MM.1S (cell line): Measurements from ENCODE around the gene KAT6B.

Experiments used
- DNase-seq: peaks from one replicate; pipeline ENCODE4 v3.0.0-alpha.2; 2015
- H2AFZ ChIP-seq: fragments of 300-600 bp; sonication (generic); 2 replicates; pipeline ENCODE4 v1.6.0; 2016; ENCODE audit warnings: antibody characterized with exemption, low read length
- H3F3A ChIP-seq: fragments of 300-600 bp; sonication (generic); 2 replicates; pipeline ENCODE4 v1.6.1; 2016; ENCODE audit warnings: mild to moderate bottlenecking, antibody characterized with exemption, low read length, moderate library complexity, mixed read lengths; ENCODE audit not compliant: insufficient read depth
- H3K27ac ChIP-seq: fragments of 300-600 bp; sonication (generic); 2 replicates; pipeline ENCODE4 v1.5.1; 2016; ENCODE audit warnings: mild to moderate bottlenecking, low read length
- H3K27me3 ChIP-seq: fragments of 300-600 bp; sonication (generic); replicated peaks from 2 replicates; pipeline ENCODE4 v1.6.0; 2016; ENCODE audit warnings: low read length; ENCODE audit not compliant: insufficient read depth
- H3K36me3 ChIP-seq: fragments of 300-600 bp; sonication (generic); replicated peaks from 2 replicates; pipeline ENCODE4 v1.6.1; 2016; ENCODE audit warnings: mild to moderate bottlenecking, low read length, mixed read lengths; ENCODE audit not compliant: insufficient read depth
- H3K4me1 ChIP-seq: fragments of 300-600 bp; sonication (generic); 2 replicates; pipeline ENCODE4 v1.6.1; 2016; ENCODE audit warnings: low read length, mixed read lengths
- H3K4me2 ChIP-seq: fragments of 300-600 bp; sonication (generic); 2 replicates; pipeline ENCODE4 v1.6.0; 2016; ENCODE audit warnings: low read depth, low read length
- H3K4me3 ChIP-seq: fragments of 300-600 bp; sonication (generic); 2 replicates; pipeline ENCODE4 v1.5.1; 2016; ENCODE audit warnings: low read length, mixed read lengths
- H3K79me2 ChIP-seq: fragments of 300-600 bp; sonication (generic); 2 replicates; pipeline ENCODE4 v1.6.1; 2016; ENCODE audit warnings: mixed run types, low read length, mixed read lengths
- H3K9ac ChIP-seq: fragments of 300-600 bp; sonication (generic); 2 replicates; pipeline ENCODE4 v1.6.1; 2016; ENCODE audit warnings: low read length, mixed read lengths
- H3K9me2 ChIP-seq: fragments of 300-600 bp; sonication (generic); replicated peaks from 2 replicates; pipeline ENCODE4 v1.6.1; 2016; ENCODE audit warnings: mild to moderate bottlenecking, low read length, mixed read lengths; ENCODE audit not compliant: insufficient read depth
- H3K9me3 ChIP-seq: fragments of 300-600 bp; sonication (generic); replicated peaks from 2 replicates; pipeline ENCODE4 v1.6.1; 2016; ENCODE audit warnings: mild to moderate bottlenecking, low read length, mixed read lengths; ENCODE audit not compliant: insufficient read depth
- H4K20me1 ChIP-seq: fragments of 300-600 bp; sonication (generic); 2 replicates; pipeline ENCODE4 v1.6.1; 2016; ENCODE audit warnings: mild to moderate bottlenecking, low read length, moderate library complexity, mixed read lengths; ENCODE audit not compliant: insufficient read depth
- CTCF ChIP-seq: fragments of 300-600 bp; sonication (generic); IDR thresholded peaks from 2 replicates; pipeline ENCODE4 v1.5.1; 2016; ENCODE audit warnings: antibody characterized with exemption, low read length, mixed read lengths
- EZH2 ChIP-seq: fragments of 300-600 bp; sonication (generic); optimal IDR thresholded peaks from 2 replicates; pipeline ENCODE3; 2017; ENCODE audit warnings: low read depth, mild to moderate bottlenecking, antibody characterized with exemption, low read length, mixed read lengths
- EZH2phosphoT487 ChIP-seq: fragments of 300-600 bp; sonication (generic); IDR thresholded peaks from 2 replicates; pipeline ENCODE4 v1.6.1; 2018; ENCODE audit warnings: antibody characterized with exemption, low read length

The KAT6B gene

GRCh38 chr10:75073442-75073841 is 247.0 kb downstream of the KAT6B start:
- H3K36me3 ChIP-seq, result no peaks in the 10 kb centered on the region
- no peak overlapping the region; the same call in 1 of the 2 replicates for H3K4me3 ChIP-seq
- DNase-seq, result no peak
- no peaks in the 10 kb centered on the region for H3K27me3 ChIP-seq
- H3F3A ChIP-seq, result no peaks in the 10 kb centered on the region
- no peak overlapping the region for H3K9ac ChIP-seq
- H3K9me3 ChIP-seq, result no peaks in the 10 kb centered on the region
- H3K4me2 ChIP-seq, result no peak overlapping the region
- peak overlapping the region; percentile 33; the same call in 1 of the 2 replicates for H3K27ac ChIP-seq
- no peaks in the 10 kb centered on the region; the same call in 1 of the 2 replicates for H3K4me1 ChIP-seq
- no peaks in the 10 kb centered on the region for H3K79me2 ChIP-seq
- H2AFZ ChIP-seq, result 0 out of 2 replicates have a peak overlapping the region, but pooled peaks have one; percentile 22
- H4K20me1 ChIP-seq, result no peaks in the 10 kb centered on the region
- TF ChIP-seq EZH2phosphoT487 (no peak), CTCF (no peak), EZH2 (no peak)
- no peaks in the 10 kb centered on the region for H3K9me2 ChIP-seq

DNA sequence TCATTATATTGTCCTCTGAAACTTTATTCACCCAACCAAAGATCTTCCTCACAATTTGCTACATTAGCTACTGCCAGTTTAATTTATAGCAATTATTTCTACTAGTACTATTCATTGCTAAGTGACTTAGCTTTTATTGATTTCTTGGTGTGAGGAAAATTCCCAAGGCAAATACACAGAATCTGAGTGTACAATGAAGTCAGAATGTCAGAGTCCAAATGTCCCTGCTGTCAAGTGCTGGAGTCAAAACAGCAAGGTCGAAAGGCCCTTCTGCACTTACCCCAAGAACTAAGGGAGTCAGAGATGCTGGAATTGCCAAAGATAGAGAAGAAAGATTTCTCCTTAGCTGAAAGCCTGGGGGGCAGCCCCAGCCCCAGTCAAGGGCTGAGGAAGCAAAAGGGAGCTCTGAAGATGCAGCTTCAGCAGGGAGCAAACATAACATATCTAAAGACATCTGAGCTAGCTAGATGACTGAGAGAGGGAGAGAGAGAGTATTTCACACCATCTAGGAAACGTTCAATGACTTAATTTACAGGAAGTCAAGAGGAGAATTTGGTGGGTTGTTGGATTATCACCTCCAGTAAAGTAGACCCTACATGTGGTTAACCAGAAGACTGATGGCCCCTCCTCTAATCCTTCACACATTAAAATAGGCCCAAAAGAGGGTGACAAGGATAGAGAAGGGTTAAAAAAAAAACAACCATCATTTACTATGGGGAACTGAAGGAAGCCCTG is 248.5 kb downstream of the KAT6B start:
- H3K27ac ChIP-seq, result no peak overlapping the region
- H3F3A ChIP-seq, result no peaks in the 10 kb centered on the region
- H3K9me3 ChIP-seq, result no peaks in the 10 kb centered on the region
- H3K4me1 ChIP-seq, result no peaks in the 10 kb centered on the region; the same call in 1 of the 2 replicates
- H4K20me1 ChIP-seq, result no peaks in the 10 kb centered on the region
- no peak overlapping the region for H3K4me3 ChIP-seq
- TF ChIP-seq EZH2phosphoT487 (no peak), CTCF (no peak), EZH2 (no peak)
- H3K36me3 ChIP-seq, result no peaks in the 10 kb centered on the region
- H2AFZ ChIP-seq, result no peak overlapping the region
- DNase-seq, result no peak
- H3K79me2 ChIP-seq, result no peaks in the 10 kb centered on the region
- no peaks in the 10 kb centered on the region for H3K27me3 ChIP-seq
- H3K9ac ChIP-seq, result no peak overlapping the region
- no peak overlapping the region for H3K4me2 ChIP-seq
- no peaks in the 10 kb centered on the region for H3K9me2 ChIP-seq

DNA sequence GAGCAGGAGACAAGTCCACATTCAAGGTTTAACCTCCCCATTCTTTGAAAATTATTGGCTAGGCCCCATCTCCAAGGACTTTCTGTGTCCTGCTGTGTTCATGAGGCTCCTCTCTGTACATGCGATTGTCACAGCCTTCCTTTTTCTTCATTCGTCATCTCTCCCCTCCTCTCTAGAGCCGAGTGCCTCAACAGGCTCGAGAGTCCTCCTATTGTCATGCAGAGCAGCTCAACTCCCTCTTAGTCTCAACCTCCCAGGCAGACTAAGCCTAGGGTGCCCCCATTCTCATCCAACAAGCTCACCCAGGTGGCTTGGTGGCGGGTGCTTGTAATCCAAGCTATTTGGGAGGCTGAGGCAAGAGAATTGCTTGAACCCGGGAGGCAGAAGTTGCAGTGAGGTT is 249.9 kb downstream of the KAT6B start:
- Histone ChIP-seq H3K27ac (no peak overlapping the region), H2AFZ (no peak overlapping the region), H3K36me3 (no peaks in the 10 kb centered on the region), H3K4me2 (no peak overlapping the region), H3K27me3 (no peaks in the 10 kb centered on the region), H3K9ac (no peak overlapping the region), H4K20me1 (no peaks in the 10 kb centered on the region), H3K4me1 (no peaks in the 10 kb centered on the region; the same call in 1 of the 2 replicates), H3K9me2 (no peaks in the 10 kb centered on the region), H3K9me3 (no peaks in the 10 kb centered on the region), H3F3A (no peaks in the 10 kb centered on the region), H3K4me3 (no peak overlapping the region), H3K79me2 (no peaks in the 10 kb centered on the region)
- no peak for DNase-seq
- TF ChIP-seq CTCF (no peak), EZH2 (no peak), EZH2phosphoT487 (no peak)
